Adrenal gland (tissue), 12 donors: Measurements from ENCODE around the gene PIK3AP1. TPM values are rescaled to one million over a fixed set of nuclear protein-coding genes. Genes with fewer than 3 reads are reported as not detected.
"Not testable (repeated sequence)": the region's sequence is repeated elsewhere in the genome, so short reads cannot be mapped to it uniquely, and the experiment has no call there.

Experiments
- DNase-seq, 7 donors: peaks; one replicate each; pipeline ENCODE4 v3.0.0-alpha.2; 2019 to 2020
- H3K27ac ChIP-seq, 5 donors: fragments of 200-600 bp; sonication (generic) in 4 of 5; 1 replicate in 3 of 5; 2 replicates in 2 of 5; pipeline versions ENCODE4 v1.5.1 to v1.8.0; 2016 to 2020; ENCODE audit warnings: mild to moderate bottlenecking in 1 of 5
- H3K27me3 ChIP-seq: fragments of 200-600 bp; 2 replicates; pipeline ENCODE4 v1.8.0; 2021
- H3K36me3 ChIP-seq, 2 donors: fragments of 200-600 bp; replicated peaks in 1 of 2; 1 replicate in 1 of 2; 2 replicates in 1 of 2; pipeline versions ENCODE4 v1.5.1 to v1.8.0; 2018 to 2022
- H3K4me1 ChIP-seq, 2 donors: fragments of 200-600 bp; replicated peaks in 1 of 2; 1 replicate in 1 of 2; 2 replicates in 1 of 2; pipeline versions ENCODE4 v1.5.1 to v1.8.0; 2018 to 2021
- H3K4me3 ChIP-seq, 4 donors: fragments of 200-600 bp; sonication (generic) in 3 of 4; one replicate each; pipeline ENCODE4 v1.5.1; 2016 to 2018
- H3K9me3 ChIP-seq, 3 donors: fragments of 200-600 bp; sonication (generic) in 1 of 3; replicated peaks in 1 of 3; 1 replicate in 2 of 3; 2 replicates in 1 of 3; pipeline versions ENCODE4 v1.5.1 to v1.8.0; 2016 to 2021
- POLR2A ChIP-seq, 2 donors: fragments of 450-650 bp; IDR thresholded peaks; one replicate each; pipeline ENCODE4 v1.6.1; 2017; ENCODE audit warnings: antibody characterized with exemption in 2 of 2, mild to moderate bottlenecking in 2 of 2, moderate library complexity in 1 of 2
- WGBS, 4 donors: extraction: QIAGEN DNeasy Blood & Tissue Kit in 2 of 4; methylation state at CpG; one replicate each; pipeline versions ENCODE4 v1.1.5 to v1.1.7; 2013 to 2017; 5-methylcytosine and 5-hydroxymethylcytosine counted together
- intact Hi-C, 2 donors: fragments of 100-400 bp; cut with DNase I; formaldehyde crosslinking; loops; one replicate each; pipeline versions ENCODE4 v1.14.1 to v1.15.0; 2022 to 2023
- polyA plus RNA-seq, 3 donors: library from polyadenylated mRNA; stranded (reverse); fragments of 200-250 nt in 2 of 3; fragments of 350-450 nt in 1 of 3; fragmentation: Illumina TruSeq in 1 of 3; extraction: RNeasy Lipid Tissue Mini Kit (QIAGEN cat#74804) in 1 of 3; gene quantifications; one replicate each; pipeline ENCODE4 v1.2.3, GENCODE V29; 2013 to 2014
- total RNA-seq, 9 donors: library from RNA; depleted of rRNA in 4 of 9; stranded (reverse); fragments of >200 nt in 4 of 9; fragments of 120-200 nt in 1 of 9; fragmentation: NEBNext Ultra II Directional in 1 of 9; extraction: Animal tissue kit (Norgen Biotek cat#: 25700) in 1 of 9; gene quantifications; one replicate each; pipeline versions ENCODE4 v1.1.0 to v1.2.4, GENCODE V29; 2013 to 2023
- TF ChIP-seq, protein P1 (sequence below), 6 experiments: fragments of 450-650 bp in 4 of 6; fragments of 200-600 bp in 2 of 6; sonication (generic) in 1 of 6; IDR thresholded peaks; 1 replicate in 5 of 6; 2 replicates in 1 of 6; pipeline versions ENCODE4 v1.5.1 to v1.8.0; 2016 to 2021; ENCODE audit warnings: antibody characterized with exemption in 6 of 6, mild to moderate bottlenecking in 2 of 6, moderate library complexity in 1 of 6
- donor health status: healthy with polysubstance abuse.
- donor health status: Bipolar disorder and iron deficiency.
- donor health status: DM: yes; HTN: yes; CAD: no.
- donor health status: DM: no; HTN: no; CAD: no.
- donor health status: DM: no; HTN: no; CAD: no.
- donor health status: DM: yes; HTN: yes; CAD: no.

PIK3AP1 gene
- total and polyA plus RNA-seq, 12 donors: 2.0 to 38.5 (median 10.4) TPM

DNA sequence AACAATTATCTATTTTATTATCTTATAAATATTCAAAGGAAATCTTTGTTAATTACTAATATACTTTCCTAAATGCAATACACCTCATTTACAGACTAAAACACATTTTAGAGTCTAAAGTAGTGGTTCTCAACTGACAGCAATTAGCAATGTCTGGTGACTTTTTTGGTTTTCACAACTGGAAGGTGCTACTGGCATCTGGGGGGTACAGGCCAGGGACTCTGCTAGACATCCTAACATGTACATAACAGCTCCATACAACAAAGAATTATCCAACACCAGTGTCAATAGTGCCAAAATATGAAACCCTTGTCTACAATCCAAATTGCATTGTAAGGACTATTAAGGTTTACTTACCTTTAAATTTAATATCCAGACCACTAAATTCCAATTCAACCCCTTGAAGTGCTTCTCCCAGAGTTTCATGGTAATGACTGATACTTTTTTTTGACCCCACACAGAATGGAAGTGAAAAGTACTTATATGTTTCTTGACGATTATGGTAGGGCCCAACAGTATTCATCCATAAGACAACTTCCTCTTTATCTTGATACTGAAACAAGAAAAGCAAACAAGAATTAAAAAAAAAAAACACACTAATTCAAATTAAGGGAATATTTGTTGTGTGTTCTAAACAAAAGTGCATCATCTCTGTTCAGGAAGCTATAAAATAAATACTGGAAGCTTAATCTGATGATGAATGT is 143.9 kb downstream of the PIK3AP1 start:
- Histone ChIP-seq H3K27ac (no peak overlapping the region), H3K27me3 (no peaks in the 10 kb centered on the region), H3K36me3 (peaks cover 0 to 16% of the 10 kb centered on the region in 2 donors), H3K4me3 (no peak overlapping the region), H3K9me3 (no peaks in the 10 kb centered on the region), H3K4me1 (peaks cover 12 to 53% of the 10 kb centered on the region in 2 donors)
- no peak for TF ChIP-seq POLR2A (IDR thresholded peaks at IDR 0.05)
- TF ChIP-seq, protein P1, sequence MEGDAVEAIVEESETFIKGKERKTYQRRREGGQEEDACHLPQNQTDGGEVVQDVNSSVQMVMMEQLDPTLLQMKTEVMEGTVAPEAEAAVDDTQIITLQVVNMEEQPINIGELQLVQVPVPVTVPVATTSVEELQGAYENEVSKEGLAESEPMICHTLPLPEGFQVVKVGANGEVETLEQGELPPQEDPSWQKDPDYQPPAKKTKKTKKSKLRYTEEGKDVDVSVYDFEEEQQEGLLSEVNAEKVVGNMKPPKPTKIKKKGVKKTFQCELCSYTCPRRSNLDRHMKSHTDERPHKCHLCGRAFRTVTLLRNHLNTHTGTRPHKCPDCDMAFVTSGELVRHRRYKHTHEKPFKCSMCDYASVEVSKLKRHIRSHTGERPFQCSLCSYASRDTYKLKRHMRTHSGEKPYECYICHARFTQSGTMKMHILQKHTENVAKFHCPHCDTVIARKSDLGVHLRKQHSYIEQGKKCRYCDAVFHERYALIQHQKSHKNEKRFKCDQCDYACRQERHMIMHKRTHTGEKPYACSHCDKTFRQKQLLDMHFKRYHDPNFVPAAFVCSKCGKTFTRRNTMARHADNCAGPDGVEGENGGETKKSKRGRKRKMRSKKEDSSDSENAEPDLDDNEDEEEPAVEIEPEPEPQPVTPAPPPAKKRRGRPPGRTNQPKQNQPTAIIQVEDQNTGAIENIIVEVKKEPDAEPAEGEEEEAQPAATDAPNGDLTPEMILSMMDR (IDR thresholded peaks at IDR 0.05): no peak
- WGBS, 4 donors: 58 to 67% (median 65%) methylated on average over 1 of the region's 1 CpG
- DNase-seq: no peak
- intact Hi-C loops: no loop called here

DNA sequence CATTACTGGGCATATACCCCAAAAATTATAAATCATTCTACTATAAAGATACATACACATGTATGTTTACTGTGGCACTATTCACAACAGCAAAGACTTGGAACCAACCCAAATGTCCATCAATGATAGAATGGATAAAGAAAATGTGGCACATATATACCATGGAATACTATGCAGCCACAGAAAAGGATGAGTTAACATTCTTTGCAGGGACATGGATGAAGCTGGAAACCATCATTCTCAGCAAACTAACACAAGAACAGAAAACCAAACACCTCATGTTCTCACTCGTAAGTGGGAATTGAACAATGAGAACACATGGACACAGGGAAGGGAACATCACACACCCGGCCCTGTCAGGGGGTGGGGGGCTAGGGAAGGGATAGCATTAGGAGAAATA is 145.8 kb downstream of the PIK3AP1 start:
- 92 to 100% (median 94%) methylated on average over 2 of the region's 2 CpGs for WGBS, 4 donors
- intact Hi-C loops: not testable (repeated sequence)

DNA sequence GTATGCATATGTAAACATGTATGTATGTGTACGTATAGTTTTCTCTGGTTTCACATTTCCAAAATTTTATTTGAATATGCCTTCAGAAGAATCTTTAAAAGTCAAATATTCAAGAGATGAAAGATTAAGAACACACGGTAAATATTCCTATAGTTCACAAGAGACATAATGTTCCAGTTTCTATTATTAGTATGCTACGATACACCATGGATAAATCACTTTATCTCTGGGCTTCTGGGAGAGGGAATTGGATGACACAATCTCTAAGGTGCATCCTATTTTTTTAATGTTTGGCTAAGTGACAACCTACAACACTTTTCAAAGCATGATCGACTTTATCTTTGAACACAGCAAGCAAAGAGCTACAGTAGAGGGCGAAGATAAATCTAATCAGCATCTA is 147.3 kb downstream of the PIK3AP1 start:
- intact Hi-C loops: no loop called here
- no peak for DNase-seq
- peaks cover 0 to 16% of the 10 kb centered on the region in 2 donors for H3K36me3 ChIP-seq
- no peak overlapping the region for H3K4me3 ChIP-seq
- H3K9me3 ChIP-seq: no peaks in the 10 kb centered on the region
- 41 to 63% (median 53%) methylated on average over 5 of the region's 5 CpGs for WGBS, 4 donors
- peaks cover 0 to 23% of the 10 kb centered on the region in 2 donors for H3K4me1 ChIP-seq
- H3K27me3 ChIP-seq: no peaks in the 10 kb centered on the region
- H3K27ac ChIP-seq: no peak overlapping the region
- no peak for TF ChIP-seq POLR2A (IDR thresholded peaks at IDR 0.05)
- TF ChIP-seq, protein P1 (IDR thresholded peaks at IDR 0.05): no peak

More for the DNA sequence above, 145.8 kb downstream of the PIK3AP1 start:
- not testable (repeated sequence) for H3K27ac ChIP-seq, DNase-seq, H3K27me3 ChIP-seq, H3K9me3 ChIP-seq, H3K4me3 ChIP-seq
- H3K36me3 ChIP-seq: peaks cover 0 to 16% of the 10 kb centered on the region in 2 donors
- H3K4me1 ChIP-seq: peaks cover 7 to 38% of the 10 kb centered on the region in 2 donors

DNA sequence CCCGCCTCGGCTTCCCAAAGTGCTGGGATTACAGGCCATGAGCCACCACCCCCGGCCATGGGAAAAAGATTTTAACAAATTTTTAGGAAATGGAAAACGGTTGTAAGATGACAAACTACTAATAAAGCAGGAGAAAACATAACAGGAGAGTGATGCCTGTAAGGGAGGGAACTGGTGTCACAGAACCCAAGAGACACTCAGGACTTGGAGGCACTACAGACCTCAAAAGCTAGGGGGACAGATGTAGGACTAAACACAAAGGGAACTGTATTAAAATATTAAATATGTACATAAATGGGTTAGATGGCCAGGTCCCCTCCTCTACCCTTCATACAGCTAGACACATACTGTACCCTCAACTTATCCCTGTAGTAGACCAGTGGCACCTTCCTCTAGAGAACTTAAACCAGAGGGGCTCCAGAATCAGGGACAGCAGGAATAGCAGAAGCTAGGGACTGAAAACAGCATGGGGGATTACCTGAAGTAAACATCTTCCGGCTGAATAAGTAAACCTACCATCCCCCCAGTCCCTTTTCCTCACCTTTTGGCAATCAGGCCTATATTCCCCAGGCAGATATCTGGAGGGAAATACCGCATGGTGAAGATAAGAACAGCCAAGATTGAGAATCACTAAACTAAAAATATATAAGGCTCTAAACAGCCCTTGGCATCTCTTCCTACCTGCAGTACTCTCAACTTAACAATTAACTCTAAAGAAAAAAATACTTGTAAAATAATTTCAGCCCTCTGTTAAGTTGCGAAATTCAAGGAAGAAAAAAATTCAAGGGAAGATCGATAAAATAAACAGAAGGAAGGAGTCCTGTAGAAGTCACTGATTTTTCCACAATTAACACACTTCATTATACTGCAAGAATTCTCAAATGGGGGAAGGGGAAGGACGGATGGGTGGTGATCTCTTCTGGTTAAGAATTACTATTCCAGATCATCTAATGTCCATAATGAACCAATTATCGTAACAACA is 149.0 kb downstream of the PIK3AP1 start:
- H3K4me3 ChIP-seq: no peak overlapping the region
- H3K27me3 ChIP-seq: no peaks in the 10 kb centered on the region
- H3K27ac ChIP-seq: no peak overlapping the region
- DNase-seq: no peak
- H3K4me1 ChIP-seq: peaks cover 0 to 12% of the 10 kb centered on the region in 2 donors
- H3K9me3 ChIP-seq: no peaks in the 10 kb centered on the region
- 87 to 91% (median 89%) methylated on average over 10 of the region's 10 CpGs for WGBS, 4 donors
- intact Hi-C loops: no loop called here
- TF ChIP-seq POLR2A (IDR thresholded peaks at IDR 0.05): no peak
- TF ChIP-seq, protein P1 (IDR thresholded peaks at IDR 0.05): no peak
- H3K36me3 ChIP-seq: peaks cover 0 to 12% of the 10 kb centered on the region in 2 donors
